Kidney epithelial cell (primary cell): ENCODE measurements around the gene PNLIP. TPM values are rescaled to one million over a fixed set of nuclear protein-coding genes. Genes with fewer than 3 reads are reported as not detected.

Experiments used
- DNase-seq: peaks from one replicate; pipeline ENCODE4 v3.0.0-alpha.2; 2010; ENCODE audit warnings: low read depth
- H3K27me3 ChIP-seq: 2 replicates; pipeline ENCODE4 v1.6.0; 2011; ENCODE audit warnings: low read length; ENCODE audit not compliant: control insufficient read depth, insufficient read depth
- H3K36me3 ChIP-seq: 2 replicates; pipeline ENCODE4 v1.5.1; 2011; ENCODE audit warnings: low read length; ENCODE audit not compliant: control insufficient read depth, insufficient read depth
- H3K4me3 ChIP-seq: 2 replicates; pipeline ENCODE4 v1.5.1; 2011; ENCODE audit warnings: low read depth, mild to moderate bottlenecking, control low read depth, low read length
- total RNA-seq: library from RNA; depleted of rRNA; stranded (reverse); fragments of >200 nt; gene quantifications from 2 replicates; pipeline ENCODE4 v1.2.3, GENCODE V29; 2015
- TF ChIP-seq, protein P1 (sequence below): IDR thresholded peaks from 2 replicates; pipeline ENCODE4 v1.5.1; 2011; ENCODE audit warnings: mild to moderate bottlenecking, moderate library complexity, low read length, control low read depth, inconsistent platforms; ENCODE audit not compliant: insufficient read depth, poor library complexity, severe bottlenecking

Gene PNLIP
- total RNA-seq, 1 donor from 2014 or later = not detected

- Histone ChIP-seq H3K4me3 (no peak overlapping the region), H3K27me3 (peaks cover 2% of the 10 kb centered on the region), H3K36me3 (no peaks in the 10 kb centered on the region)
- DNase-seq = no peak
- TF ChIP-seq, protein P1, sequence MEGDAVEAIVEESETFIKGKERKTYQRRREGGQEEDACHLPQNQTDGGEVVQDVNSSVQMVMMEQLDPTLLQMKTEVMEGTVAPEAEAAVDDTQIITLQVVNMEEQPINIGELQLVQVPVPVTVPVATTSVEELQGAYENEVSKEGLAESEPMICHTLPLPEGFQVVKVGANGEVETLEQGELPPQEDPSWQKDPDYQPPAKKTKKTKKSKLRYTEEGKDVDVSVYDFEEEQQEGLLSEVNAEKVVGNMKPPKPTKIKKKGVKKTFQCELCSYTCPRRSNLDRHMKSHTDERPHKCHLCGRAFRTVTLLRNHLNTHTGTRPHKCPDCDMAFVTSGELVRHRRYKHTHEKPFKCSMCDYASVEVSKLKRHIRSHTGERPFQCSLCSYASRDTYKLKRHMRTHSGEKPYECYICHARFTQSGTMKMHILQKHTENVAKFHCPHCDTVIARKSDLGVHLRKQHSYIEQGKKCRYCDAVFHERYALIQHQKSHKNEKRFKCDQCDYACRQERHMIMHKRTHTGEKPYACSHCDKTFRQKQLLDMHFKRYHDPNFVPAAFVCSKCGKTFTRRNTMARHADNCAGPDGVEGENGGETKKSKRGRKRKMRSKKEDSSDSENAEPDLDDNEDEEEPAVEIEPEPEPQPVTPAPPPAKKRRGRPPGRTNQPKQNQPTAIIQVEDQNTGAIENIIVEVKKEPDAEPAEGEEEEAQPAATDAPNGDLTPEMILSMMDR = no peak
These were observed 48.8 kb downstream of the PNLIP start for GRCh38 chr10:116594525-116595035.

- Histone ChIP-seq H3K4me3 (no peak overlapping the region), H3K27me3 (peaks cover 2% of the 10 kb centered on the region), H3K36me3 (no peaks in the 10 kb centered on the region)
- TF ChIP-seq, protein P1 = no peak
- DNase-seq = no peak
These were observed 50.3 kb downstream of the PNLIP start for GRCh38 chr10:116596062-116596461.

GRCh38 chr10:116597543-116597942 is 51.8 kb downstream of the PNLIP start:
- TF ChIP-seq, protein P1 = no peak
- Histone ChIP-seq H3K36me3 (no peaks in the 10 kb centered on the region), H3K4me3 (no peak overlapping the region), H3K27me3 (peaks cover 2% of the 10 kb centered on the region)
- no peak for DNase-seq

DNA sequence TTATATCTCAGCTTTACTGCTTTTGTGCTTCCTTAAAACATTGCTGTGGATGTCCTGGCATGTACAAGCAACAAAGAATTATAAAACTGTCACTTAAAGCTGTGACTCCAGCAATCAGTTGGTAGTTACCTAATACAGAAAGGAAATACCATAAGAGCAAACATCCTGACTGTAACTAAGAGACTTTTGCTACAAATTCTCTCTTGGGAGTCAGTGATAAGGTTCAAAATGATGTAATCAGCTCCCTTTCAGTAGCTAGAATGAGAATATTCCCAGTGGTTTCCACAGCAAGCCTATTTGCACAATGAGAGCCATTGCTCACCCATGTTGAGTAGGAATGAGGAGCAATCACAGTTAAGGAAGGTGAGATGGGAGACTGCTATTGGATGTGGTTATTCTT is 52.6 kb downstream of the PNLIP start:
- H3K4me3 ChIP-seq = no peak overlapping the region
- TF ChIP-seq, protein P1 = no peak
- H3K27me3 ChIP-seq = peaks cover 2% of the 10 kb centered on the region
- DNase-seq = no peak
- H3K36me3 ChIP-seq = no peaks in the 10 kb centered on the region

GRCh38 chr10:116599991-116600390 is 54.3 kb downstream of the PNLIP start:
- TF ChIP-seq, protein P1 = no peak
- no peak for DNase-seq
- Histone ChIP-seq H3K27me3 (peaks cover 2% of the 10 kb centered on the region), H3K36me3 (no peaks in the 10 kb centered on the region), H3K4me3 (no peak overlapping the region)
